ENCODE measurements around the gene SMIM45.

Gene SMIM45

DNA sequence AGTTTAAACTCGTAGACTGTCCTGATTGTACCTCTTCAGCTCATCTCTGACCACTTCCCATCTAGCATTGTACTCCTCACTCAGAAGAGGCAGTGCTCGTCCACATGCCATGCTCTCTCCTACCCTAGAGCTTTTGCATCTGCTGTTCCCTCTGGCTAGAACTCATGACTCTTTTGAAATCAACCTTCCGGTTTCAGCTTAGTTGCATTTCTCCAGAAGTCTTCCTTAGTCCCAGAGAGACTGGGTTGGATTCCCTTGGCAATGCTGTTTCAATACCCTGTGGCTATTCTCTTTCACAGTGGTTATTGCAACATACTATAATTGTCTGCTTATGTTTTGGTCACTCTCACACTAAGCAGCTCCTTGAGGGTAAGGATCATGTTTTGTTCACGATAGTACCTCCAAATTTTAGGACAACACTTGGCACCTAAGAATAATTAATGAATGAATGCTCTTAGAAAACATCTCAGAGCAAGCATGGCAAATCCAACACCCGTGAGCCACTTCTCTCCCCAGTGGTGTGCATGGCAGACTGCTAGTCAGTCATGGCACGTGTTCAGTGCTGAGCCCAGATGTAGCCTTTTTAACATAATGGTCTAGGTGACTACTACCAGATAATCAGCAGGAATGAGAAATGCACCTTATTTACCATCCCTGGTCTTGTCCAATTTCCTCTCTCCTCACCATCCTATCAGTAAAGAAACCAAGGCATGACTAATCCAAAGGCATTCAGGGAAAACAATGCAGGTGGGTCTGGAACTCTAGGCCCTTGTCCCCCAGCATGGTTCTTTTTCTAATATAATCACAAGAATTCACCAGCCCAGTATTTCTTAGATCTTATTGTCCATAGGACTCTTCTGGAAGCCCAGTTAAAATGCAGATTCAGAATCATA, 31.8 kb downstream of the SMIM45 start:
- ChIA-PET CTCF (no interaction called here), POLR2A (interaction anchor here (0.6 kb wide), 1 partner anchor 1839 kb away, joined by 5 read pairs; no protein-coding TSS in a partner anchor)
- Mint-ChIP-seq H3K4me1 (no peaks in the 10 kb centered on the region), H3K27ac (no peak overlapping the region), H3K9me3 (no peaks in the 10 kb centered on the region), H3K4me3 (no peak overlapping the region), H3K27me3 (ENCODE audit: low read depth) (no peaks in the 10 kb centered on the region; the same call in 1 of the 2 replicates), H3K36me3 (peaks cover 9% of the 10 kb centered on the region; the same call in 1 of the 2 replicates)
- no peak for ATAC-seq
- TF ChIP-seq, protein P1, sequence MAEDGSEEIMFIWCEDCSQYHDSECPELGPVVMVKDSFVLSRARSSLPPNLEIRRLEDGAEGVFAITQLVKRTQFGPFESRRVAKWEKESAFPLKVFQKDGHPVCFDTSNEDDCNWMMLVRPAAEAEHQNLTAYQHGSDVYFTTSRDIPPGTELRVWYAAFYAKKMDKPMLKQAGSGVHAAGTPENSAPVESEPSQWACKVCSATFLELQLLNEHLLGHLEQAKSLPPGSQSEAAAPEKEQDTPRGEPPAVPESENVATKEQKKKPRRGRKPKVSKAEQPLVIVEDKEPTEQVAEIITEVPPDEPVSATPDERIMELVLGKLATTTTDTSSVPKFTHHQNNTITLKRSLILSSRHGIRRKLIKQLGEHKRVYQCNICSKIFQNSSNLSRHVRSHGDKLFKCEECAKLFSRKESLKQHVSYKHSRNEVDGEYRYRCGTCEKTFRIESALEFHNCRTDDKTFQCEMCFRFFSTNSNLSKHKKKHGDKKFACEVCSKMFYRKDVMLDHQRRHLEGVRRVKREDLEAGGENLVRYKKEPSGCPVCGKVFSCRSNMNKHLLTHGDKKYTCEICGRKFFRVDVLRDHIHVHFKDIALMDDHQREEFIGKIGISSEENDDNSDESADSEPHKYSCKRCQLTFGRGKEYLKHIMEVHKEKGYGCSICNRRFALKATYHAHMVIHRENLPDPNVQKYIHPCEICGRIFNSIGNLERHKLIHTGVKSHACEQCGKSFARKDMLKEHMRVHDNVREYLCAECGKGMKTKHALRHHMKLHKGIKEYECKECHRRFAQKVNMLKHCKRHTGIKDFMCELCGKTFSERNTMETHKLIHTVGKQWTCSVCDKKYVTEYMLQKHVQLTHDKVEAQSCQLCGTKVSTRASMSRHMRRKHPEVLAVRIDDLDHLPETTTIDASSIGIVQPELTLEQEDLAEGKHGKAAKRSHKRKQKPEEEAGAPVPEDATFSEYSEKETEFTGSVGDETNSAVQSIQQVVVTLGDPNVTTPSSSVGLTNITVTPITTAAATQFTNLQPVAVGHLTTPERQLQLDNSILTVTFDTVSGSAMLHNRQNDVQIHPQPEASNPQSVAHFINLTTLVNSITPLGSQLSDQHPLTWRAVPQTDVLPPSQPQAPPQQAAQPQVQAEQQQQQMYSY (CRISPR knock-in tag; IDR thresholded peaks at IDR 0.05): no peak
- TF ChIP-seq, protein P2, sequence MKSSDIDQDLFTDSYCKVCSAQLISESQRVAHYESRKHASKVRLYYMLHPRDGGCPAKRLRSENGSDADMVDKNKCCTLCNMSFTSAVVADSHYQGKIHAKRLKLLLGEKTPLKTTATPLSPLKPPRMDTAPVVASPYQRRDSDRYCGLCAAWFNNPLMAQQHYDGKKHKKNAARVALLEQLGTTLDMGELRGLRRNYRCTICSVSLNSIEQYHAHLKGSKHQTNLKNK (CRISPR knock-in tag; IDR thresholded peaks at IDR 0.05): no peak
- TF ChIP-seq, protein P3, sequence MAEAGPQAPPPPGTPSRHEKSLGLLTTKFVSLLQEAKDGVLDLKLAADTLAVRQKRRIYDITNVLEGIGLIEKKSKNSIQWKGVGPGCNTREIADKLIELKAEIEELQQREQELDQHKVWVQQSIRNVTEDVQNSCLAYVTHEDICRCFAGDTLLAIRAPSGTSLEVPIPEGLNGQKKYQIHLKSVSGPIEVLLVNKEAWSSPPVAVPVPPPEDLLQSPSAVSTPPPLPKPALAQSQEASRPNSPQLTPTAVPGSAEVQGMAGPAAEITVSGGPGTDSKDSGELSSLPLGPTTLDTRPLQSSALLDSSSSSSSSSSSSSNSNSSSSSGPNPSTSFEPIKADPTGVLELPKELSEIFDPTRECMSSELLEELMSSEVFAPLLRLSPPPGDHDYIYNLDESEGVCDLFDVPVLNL (CRISPR knock-in tag; IDR thresholded peaks at IDR 0.05; ENCODE audit: borderline replicate concordance, low read depth): no peak
- TF ChIP-seq, protein P4, sequence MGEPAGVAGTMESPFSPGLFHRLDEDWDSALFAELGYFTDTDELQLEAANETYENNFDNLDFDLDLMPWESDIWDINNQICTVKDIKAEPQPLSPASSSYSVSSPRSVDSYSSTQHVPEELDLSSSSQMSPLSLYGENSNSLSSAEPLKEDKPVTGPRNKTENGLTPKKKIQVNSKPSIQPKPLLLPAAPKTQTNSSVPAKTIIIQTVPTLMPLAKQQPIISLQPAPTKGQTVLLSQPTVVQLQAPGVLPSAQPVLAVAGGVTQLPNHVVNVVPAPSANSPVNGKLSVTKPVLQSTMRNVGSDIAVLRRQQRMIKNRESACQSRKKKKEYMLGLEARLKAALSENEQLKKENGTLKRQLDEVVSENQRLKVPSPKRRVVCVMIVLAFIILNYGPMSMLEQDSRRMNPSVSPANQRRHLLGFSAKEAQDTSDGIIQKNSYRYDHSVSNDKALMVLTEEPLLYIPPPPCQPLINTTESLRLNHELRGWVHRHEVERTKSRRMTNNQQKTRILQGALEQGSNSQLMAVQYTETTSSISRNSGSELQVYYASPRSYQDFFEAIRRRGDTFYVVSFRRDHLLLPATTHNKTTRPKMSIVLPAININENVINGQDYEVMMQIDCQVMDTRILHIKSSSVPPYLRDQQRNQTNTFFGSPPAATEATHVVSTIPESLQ (CRISPR knock-in tag; IDR thresholded peaks at IDR 0.05): no peak
- TF ChIP-seq RELA (CRISPR knock-in tag; IDR thresholded peaks at IDR 0.05; ENCODE audit: borderline replicate concordance) (no peak), ZBTB21 (CRISPR knock-in tag; IDR thresholded peaks at IDR 0.05; ENCODE audit: borderline replicate concordance) (no peak), GABPB1 (CRISPR knock-in tag; IDR thresholded peaks at IDR 0.05) (no peak), HMGA2 (CRISPR knock-in tag; IDR thresholded peaks at IDR 0.05) (no peak), RORB (CRISPR knock-in tag; IDR thresholded peaks at IDR 0.05) (no peak), ZNF396 (CRISPR knock-in tag; IDR thresholded peaks at IDR 0.05; ENCODE audit: borderline replicate concordance) (no peak), ATF1 (CRISPR knock-in tag; IDR thresholded peaks at IDR 0.05) (no peak), TCF7 (CRISPR knock-in tag; IDR thresholded peaks at IDR 0.05; ENCODE audit: low read depth) (no peak), ZNF232 (CRISPR knock-in tag; IDR thresholded peaks at IDR 0.05) (no peak)
- TF ChIP-seq, protein P5, sequence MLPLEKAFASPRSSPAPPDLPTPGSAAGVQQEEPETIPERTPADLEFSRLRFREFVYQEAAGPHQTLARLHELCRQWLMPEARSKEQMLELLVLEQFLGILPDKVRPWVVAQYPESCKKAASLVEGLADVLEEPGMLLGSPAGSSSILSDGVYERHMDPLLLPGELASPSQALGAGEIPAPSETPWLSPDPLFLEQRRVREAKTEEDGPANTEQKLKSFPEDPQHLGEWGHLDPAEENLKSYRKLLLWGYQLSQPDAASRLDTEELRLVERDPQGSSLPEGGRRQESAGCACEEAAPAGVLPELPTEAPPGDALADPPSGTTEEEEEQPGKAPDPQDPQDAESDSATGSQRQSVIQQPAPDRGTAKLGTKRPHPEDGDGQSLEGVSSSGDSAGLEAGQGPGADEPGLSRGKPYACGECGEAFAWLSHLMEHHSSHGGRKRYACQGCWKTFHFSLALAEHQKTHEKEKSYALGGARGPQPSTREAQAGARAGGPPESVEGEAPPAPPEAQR (CRISPR knock-in tag; IDR thresholded peaks at IDR 0.05): no peak
- TF ChIP-seq, protein P6, sequence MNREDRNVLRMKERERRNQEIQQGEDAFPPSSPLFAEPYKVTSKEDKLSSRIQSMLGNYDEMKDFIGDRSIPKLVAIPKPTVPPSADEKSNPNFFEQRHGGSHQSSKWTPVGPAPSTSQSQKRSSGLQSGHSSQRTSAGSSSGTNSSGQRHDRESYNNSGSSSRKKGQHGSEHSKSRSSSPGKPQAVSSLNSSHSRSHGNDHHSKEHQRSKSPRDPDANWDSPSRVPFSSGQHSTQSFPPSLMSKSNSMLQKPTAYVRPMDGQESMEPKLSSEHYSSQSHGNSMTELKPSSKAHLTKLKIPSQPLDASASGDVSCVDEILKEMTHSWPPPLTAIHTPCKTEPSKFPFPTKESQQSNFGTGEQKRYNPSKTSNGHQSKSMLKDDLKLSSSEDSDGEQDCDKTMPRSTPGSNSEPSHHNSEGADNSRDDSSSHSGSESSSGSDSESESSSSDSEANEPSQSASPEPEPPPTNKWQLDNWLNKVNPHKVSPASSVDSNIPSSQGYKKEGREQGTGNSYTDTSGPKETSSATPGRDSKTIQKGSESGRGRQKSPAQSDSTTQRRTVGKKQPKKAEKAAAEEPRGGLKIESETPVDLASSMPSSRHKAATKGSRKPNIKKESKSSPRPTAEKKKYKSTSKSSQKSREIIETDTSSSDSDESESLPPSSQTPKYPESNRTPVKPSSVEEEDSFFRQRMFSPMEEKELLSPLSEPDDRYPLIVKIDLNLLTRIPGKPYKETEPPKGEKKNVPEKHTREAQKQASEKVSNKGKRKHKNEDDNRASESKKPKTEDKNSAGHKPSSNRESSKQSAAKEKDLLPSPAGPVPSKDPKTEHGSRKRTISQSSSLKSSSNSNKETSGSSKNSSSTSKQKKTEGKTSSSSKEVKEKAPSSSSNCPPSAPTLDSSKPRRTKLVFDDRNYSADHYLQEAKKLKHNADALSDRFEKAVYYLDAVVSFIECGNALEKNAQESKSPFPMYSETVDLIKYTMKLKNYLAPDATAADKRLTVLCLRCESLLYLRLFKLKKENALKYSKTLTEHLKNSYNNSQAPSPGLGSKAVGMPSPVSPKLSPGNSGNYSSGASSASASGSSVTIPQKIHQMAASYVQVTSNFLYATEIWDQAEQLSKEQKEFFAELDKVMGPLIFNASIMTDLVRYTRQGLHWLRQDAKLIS (CRISPR knock-in tag; IDR thresholded peaks at IDR 0.05; ENCODE audit: borderline replicate concordance): no peak
- TF ChIP-seq, protein P7, sequence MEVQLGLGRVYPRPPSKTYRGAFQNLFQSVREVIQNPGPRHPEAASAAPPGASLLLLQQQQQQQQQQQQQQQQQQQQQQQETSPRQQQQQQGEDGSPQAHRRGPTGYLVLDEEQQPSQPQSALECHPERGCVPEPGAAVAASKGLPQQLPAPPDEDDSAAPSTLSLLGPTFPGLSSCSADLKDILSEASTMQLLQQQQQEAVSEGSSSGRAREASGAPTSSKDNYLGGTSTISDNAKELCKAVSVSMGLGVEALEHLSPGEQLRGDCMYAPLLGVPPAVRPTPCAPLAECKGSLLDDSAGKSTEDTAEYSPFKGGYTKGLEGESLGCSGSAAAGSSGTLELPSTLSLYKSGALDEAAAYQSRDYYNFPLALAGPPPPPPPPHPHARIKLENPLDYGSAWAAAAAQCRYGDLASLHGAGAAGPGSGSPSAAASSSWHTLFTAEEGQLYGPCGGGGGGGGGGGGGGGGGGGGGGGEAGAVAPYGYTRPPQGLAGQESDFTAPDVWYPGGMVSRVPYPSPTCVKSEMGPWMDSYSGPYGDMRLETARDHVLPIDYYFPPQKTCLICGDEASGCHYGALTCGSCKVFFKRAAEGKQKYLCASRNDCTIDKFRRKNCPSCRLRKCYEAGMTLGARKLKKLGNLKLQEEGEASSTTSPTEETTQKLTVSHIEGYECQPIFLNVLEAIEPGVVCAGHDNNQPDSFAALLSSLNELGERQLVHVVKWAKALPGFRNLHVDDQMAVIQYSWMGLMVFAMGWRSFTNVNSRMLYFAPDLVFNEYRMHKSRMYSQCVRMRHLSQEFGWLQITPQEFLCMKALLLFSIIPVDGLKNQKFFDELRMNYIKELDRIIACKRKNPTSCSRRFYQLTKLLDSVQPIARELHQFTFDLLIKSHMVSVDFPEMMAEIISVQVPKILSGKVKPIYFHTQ (CRISPR knock-in tag; IDR thresholded peaks at IDR 0.05): no peak
- TF ChIP-seq, protein P8, sequence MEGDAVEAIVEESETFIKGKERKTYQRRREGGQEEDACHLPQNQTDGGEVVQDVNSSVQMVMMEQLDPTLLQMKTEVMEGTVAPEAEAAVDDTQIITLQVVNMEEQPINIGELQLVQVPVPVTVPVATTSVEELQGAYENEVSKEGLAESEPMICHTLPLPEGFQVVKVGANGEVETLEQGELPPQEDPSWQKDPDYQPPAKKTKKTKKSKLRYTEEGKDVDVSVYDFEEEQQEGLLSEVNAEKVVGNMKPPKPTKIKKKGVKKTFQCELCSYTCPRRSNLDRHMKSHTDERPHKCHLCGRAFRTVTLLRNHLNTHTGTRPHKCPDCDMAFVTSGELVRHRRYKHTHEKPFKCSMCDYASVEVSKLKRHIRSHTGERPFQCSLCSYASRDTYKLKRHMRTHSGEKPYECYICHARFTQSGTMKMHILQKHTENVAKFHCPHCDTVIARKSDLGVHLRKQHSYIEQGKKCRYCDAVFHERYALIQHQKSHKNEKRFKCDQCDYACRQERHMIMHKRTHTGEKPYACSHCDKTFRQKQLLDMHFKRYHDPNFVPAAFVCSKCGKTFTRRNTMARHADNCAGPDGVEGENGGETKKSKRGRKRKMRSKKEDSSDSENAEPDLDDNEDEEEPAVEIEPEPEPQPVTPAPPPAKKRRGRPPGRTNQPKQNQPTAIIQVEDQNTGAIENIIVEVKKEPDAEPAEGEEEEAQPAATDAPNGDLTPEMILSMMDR (IDR thresholded peaks at IDR 0.05): no peak
- no peak for DNase-seq (ENCODE audit: low spot score)
